Endothelial cell of umbilical vein (primary cell): ENCODE measurements around the gene ST6GALNAC4. TPM values are rescaled to one million over a fixed set of nuclear protein-coding genes. Genes with fewer than 3 reads are reported as not detected.

Experiments used
- BruUV-seq: library from RNA; stranded (reverse); fragments of 400-500 nt; replicated peaks from 2 replicates; lab custom pipeline; 2021; lab: Mats Ljungman, UMichigan
- CTCF ChIA-PET: fragments of 300-600, 350-600 bp; sonication (Branson Sonifier 250); formaldehyde crosslinking; loops from one replicate; lab custom pipeline; 2021; ENCODE audit warnings: antibody characterized with exemption, inconsistent platforms; lab: Charles Lee
- POLR2A ChIA-PET: fragments of 300-600, 350-600 bp; sonication (Branson Sonifier 250); formaldehyde crosslinking; loops from one replicate; lab custom pipeline; 2021; ENCODE audit warnings: antibody characterized with exemption, inconsistent platforms; lab: Charles Lee
- DNase-seq: peaks from one replicate; pipeline ENCODE4 v3.0.0-alpha.2; 2011; ENCODE audit warnings: low read depth, low spot score
- FAIRE-seq: peaks from 2 replicates; lab custom pipeline; 2011; peaks lifted over from hg19 to GRCh38; lab: Jason Lieb, UNC
- H2AFZ ChIP-seq: 2 replicates; pipeline ENCODE4 v1.6.0; 2012; ENCODE audit warnings: low read depth, low read length, control low read depth, inconsistent platforms
- H3K27ac ChIP-seq: 2 replicates; pipeline ENCODE4 v1.5.1; 2011; ENCODE audit warnings: low read depth, mild to moderate bottlenecking, control low read depth, low read length, moderate library complexity; ENCODE audit not compliant: insufficient read depth
- H3K27me3 ChIP-seq, 2 experiments: 2 replicates each; pipeline versions ENCODE4 v1.6.0 to v1.6.1; 2011; ENCODE audit warnings: low read length in 2 of 2, mixed read lengths in 1 of 2; ENCODE audit not compliant: control insufficient read depth in 2 of 2, insufficient read depth in 2 of 2
- H3K36me3 ChIP-seq, 2 experiments: 2 replicates in 1 of 2; 3 replicates in 1 of 2; pipeline ENCODE4 v1.5.1; 2011; ENCODE audit warnings: low read length in 2 of 2, mild to moderate bottlenecking in 1 of 2, moderate library complexity in 1 of 2; ENCODE audit not compliant: control insufficient read depth in 2 of 2, insufficient read depth in 2 of 2; ENCODE audit errors: extremely low read depth in 1 of 2
- H3K4me1 ChIP-seq: 3 replicates; pipeline ENCODE4 v1.5.1; 2011; ENCODE audit warnings: mild to moderate bottlenecking, low read length; ENCODE audit not compliant: control insufficient read depth, insufficient read depth; ENCODE audit errors: extremely low read depth
- H3K4me2 ChIP-seq: 2 replicates; pipeline ENCODE4 v1.6.1; 2011; ENCODE audit warnings: low read length, control low read depth, mixed read lengths; ENCODE audit not compliant: insufficient read depth
- H3K4me3 ChIP-seq, 3 experiments: fragments of 200-600 bp in 1 of 3; sonication (generic), shearing (Covaris generic) in 1 of 3; replicated peaks in 1 of 3; 2 replicates each; pipeline ENCODE4 v1.5.1; 2011 to 2016; ENCODE audit warnings: control low read depth in 3 of 3, low read length in 3 of 3, mild to moderate bottlenecking in 2 of 3, inconsistent platforms in 1 of 3, low read depth in 1 of 3, moderate library complexity in 1 of 3; ENCODE audit not compliant: insufficient read depth in 1 of 3
- H3K79me2 ChIP-seq: 2 replicates; pipeline ENCODE4 v1.6.0; 2012; ENCODE audit warnings: low read length, inconsistent platforms; ENCODE audit not compliant: control insufficient read depth, insufficient read depth
- H3K9ac ChIP-seq: replicated peaks from 2 replicates; pipeline ENCODE3; 2011; ENCODE audit warnings: low read length, control low read depth; ENCODE audit not compliant: insufficient read depth; ENCODE audit errors: extremely low read depth
- H3K9me1 ChIP-seq: replicated peaks from 3 replicates; pipeline ENCODE4 v1.6.0; 2011; ENCODE audit warnings: mild to moderate bottlenecking, low read length; ENCODE audit not compliant: control insufficient read depth, insufficient read depth; ENCODE audit errors: extremely low read depth
- H3K9me3 ChIP-seq: replicated peaks from 2 replicates; pipeline ENCODE4 v1.5.1; 2012; ENCODE audit warnings: low read length, inconsistent platforms; ENCODE audit not compliant: control insufficient read depth, insufficient read depth
- H4K20me1 ChIP-seq: replicated peaks from 2 replicates; pipeline ENCODE3; 2011; ENCODE audit warnings: mild to moderate bottlenecking, low read length; ENCODE audit not compliant: control insufficient read depth, insufficient read depth; ENCODE audit errors: extremely low read depth
- CTCF ChIP-seq, 2 donors: IDR thresholded peaks; 1 replicate in 1 of 2; 2 replicates in 1 of 2; pipeline ENCODE4 v1.5.1; 2011; ENCODE audit warnings: low read length in 2 of 2, mild to moderate bottlenecking in 2 of 2, moderate library complexity in 2 of 2, control low read depth in 1 of 2, inconsistent platforms in 1 of 2, low read depth in 1 of 2; ENCODE audit not compliant: insufficient read depth in 1 of 2; ENCODE audit errors: extremely low read depth in 1 of 2
- EZH2 ChIP-seq: IDR thresholded peaks from 2 replicates; pipeline ENCODE4 v1.6.1; 2012; ENCODE audit warnings: borderline replicate concordance, low read depth, mild to moderate bottlenecking, moderate library complexity, low read length, inconsistent platforms; ENCODE audit not compliant: severe bottlenecking
- FOS ChIP-seq: IDR thresholded peaks from 2 replicates; pipeline ENCODE4 v1.6.1; 2011; ENCODE audit warnings: mild to moderate bottlenecking, low read length, moderate library complexity, borderline replicate concordance; ENCODE audit not compliant: insufficient read depth
- GATA2 ChIP-seq: IDR thresholded peaks from 2 replicates; pipeline ENCODE4 v1.7.0; 2011; ENCODE audit warnings: low read depth, mild to moderate bottlenecking, moderate library complexity, mixed read lengths, low read length; ENCODE audit not compliant: insufficient read length, insufficient read depth
- JUN ChIP-seq: IDR thresholded peaks from 2 replicates; pipeline ENCODE4 v1.6.1; 2011; ENCODE audit warnings: borderline replicate concordance, low read depth; ENCODE audit not compliant: insufficient read length, insufficient read depth
- MYC ChIP-seq: IDR thresholded peaks from one replicate; pipeline ENCODE4 v1.6.1; 2011; ENCODE audit warnings: mild to moderate bottlenecking, low read depth, low read length
- POLR2A ChIP-seq: IDR thresholded peaks from 2 replicates; pipeline ENCODE4 v1.6.1; 2012; ENCODE audit warnings: low read depth, mild to moderate bottlenecking, control low read depth, low read length
- POLR2AphosphoS5 ChIP-seq: IDR thresholded peaks from 2 replicates; pipeline ENCODE4 v1.6.1; 2012; ENCODE audit warnings: low read depth, mild to moderate bottlenecking, control low read depth, low read length, moderate library complexity; ENCODE audit not compliant: insufficient read depth
- dilution Hi-C: fragments of 300-500 bp; cut with MboI; formaldehyde crosslinking; loops from one replicate; pipeline ENCODE4 v1.15.0; 2019; ENCODE audit warnings: low sequenced_read_pairs; ENCODE audit not compliant: extremely low pct_ligation_motif_present
- intact Hi-C: fragments of 100-400 bp; cut with micrococcal nuclease; formaldehyde crosslinking; loops from one replicate; pipeline ENCODE4 v1.10.0; 2022
- polyA plus RNA-seq, 4 experiments: library from polyadenylated mRNA; depleted of rRNA in 3 of 4; stranded (reverse) in 3 of 4; unstranded in 1 of 4; fragments of >200 nt; gene quantifications; 2 replicates each; pipeline versions ENCODE4 v1.2.1 to v1.2.3, GENCODE V29; 2011 to 2012; ENCODE audit warnings: missing spikeins in 1 of 4
- total RNA-seq: library from RNA; stranded (reverse); gene quantifications from 2 replicates; pipeline ENCODE4 v1.2.3, GENCODE V29; 2021
- TF ChIP-seq, protein P1 (sequence below): IDR thresholded peaks from 2 replicates; pipeline ENCODE4 v1.6.1; 2011; ENCODE audit not compliant: insufficient read depth, insufficient read length

ST6GALNAC4 gene
- total and polyA plus RNA-seq, 2 donors (not counting 3 experiments of a cell fraction or from before 2014, with no cell fraction given) = 45.9 to 85.3 TPM

GRCh38 chr9:127895811-127896210 lies 21.0 kb downstream of the ST6GALNAC4 start:
- no peak for DNase-seq
- TF ChIP-seq MYC = no peak
- TF ChIP-seq FOS = no peak
- TF ChIP-seq POLR2AphosphoS5 = no peak
- no peak for TF ChIP-seq CTCF (IDR thresholded peaks at IDR 0.05; ENCODE audit: extremely low read depth in 1 of 2, insufficient read depth in 1 of 2, low read depth in 1 of 2, low read length in 2 of 2)
- TF ChIP-seq, protein P1, sequence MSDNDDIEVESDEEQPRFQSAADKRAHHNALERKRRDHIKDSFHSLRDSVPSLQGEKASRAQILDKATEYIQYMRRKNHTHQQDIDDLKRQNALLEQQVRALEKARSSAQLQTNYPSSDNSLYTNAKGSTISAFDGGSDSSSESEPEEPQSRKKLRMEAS = no peak
- no peak for TF ChIP-seq GATA2
- TF ChIP-seq JUN = no peak
- no peak for TF ChIP-seq EZH2
- TF ChIP-seq POLR2A = no peak
- Histone ChIP-seq H3K27me3 (no peaks in the 10 kb centered on the region), H3K79me2 (peaks cover 11% of the 10 kb centered on the region), H4K20me1 (no peaks in the 10 kb centered on the region), H3K27ac (no peak overlapping the region), H3K9ac (no peak overlapping the region), H3K4me2 (no peak overlapping the region), H2AFZ (no peak overlapping the region), H3K4me3 (no peak overlapping the region), H3K4me1 (peaks cover 11% of the 10 kb centered on the region), H3K36me3 (peaks cover 9 to 37% of the 10 kb centered on the region in 2 experiments), H3K9me1 (no peaks in the 10 kb centered on the region), H3K9me3 (no peaks in the 10 kb centered on the region)
- ChIA-PET POLR2A (no interaction called here), CTCF (interaction anchor here (1.4 kb wide), 1 partner anchor 24 kb away, joined by 4 read pairs; no protein-coding TSS in a partner anchor)
- intact Hi-C loops (no loop called here), dilution Hi-C loops (no loop called here)
- BruUV-seq = no TSS peak
- FAIRE-seq = no peak
